ENCODE results near the gene LRP5. TPM values are rescaled to one million over a fixed set of nuclear protein-coding genes. Genes with fewer than 3 reads are reported as not detected.
A peak's percentile ranks its signal among the peaks of the same experiment; 100 is the strongest.
"Not testable (repeated sequence)": the region's sequence is repeated elsewhere in the genome, so short reads cannot be mapped to it uniquely, and the experiment has no call there.

LRP5 gene
- total RNA-seq, 1 donor from 2014 or later, result 15.1 TPM

DNA sequence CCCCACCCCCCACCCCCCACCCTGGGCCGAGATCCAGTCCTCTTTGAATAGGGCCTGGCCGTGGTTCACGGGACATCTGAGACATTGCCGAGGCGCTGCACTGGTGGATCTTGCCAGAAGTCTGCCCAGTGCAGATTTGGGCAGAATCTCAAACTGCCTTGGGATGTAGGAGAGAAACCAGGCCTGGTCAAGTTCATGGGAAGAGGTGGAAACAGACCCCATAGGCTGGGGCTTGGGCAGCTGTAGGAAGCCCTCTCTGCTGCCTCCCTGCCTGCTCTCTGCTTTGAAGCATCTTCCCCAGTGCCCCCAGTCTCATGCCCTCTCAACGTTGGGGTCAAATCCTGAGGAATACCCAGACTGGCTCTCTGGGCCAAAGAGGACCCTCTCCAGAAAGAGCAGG is 132.2 kb downstream of the LRP5 start:
- no peak for DNase-seq

DNA sequence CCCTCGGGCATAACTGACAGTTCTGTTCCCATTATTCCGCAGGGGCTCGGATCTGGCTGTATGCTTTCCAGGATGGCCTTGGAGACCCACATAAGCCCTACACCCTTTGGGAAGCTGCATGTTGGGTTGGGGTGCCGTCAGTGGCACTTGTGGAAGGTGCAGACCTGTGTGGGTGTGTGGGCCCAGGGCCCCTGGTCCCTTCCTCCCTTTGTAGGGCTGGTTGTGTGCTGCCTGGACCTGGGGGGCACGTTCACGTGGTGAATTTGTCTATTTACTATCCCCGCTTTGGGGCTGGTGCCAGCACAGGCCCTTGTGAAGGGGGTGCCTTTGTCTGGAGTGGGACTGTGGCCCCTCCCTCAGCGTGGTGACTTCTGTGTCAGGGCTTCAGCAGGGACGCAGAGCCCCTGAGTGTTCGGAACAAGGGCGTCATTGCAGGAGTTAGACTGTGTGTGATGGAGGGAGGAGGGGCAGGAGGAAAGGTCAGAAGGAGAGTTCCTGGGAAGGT is 133.2 kb downstream of the LRP5 start:
- DNase-seq, result no peak

DNA sequence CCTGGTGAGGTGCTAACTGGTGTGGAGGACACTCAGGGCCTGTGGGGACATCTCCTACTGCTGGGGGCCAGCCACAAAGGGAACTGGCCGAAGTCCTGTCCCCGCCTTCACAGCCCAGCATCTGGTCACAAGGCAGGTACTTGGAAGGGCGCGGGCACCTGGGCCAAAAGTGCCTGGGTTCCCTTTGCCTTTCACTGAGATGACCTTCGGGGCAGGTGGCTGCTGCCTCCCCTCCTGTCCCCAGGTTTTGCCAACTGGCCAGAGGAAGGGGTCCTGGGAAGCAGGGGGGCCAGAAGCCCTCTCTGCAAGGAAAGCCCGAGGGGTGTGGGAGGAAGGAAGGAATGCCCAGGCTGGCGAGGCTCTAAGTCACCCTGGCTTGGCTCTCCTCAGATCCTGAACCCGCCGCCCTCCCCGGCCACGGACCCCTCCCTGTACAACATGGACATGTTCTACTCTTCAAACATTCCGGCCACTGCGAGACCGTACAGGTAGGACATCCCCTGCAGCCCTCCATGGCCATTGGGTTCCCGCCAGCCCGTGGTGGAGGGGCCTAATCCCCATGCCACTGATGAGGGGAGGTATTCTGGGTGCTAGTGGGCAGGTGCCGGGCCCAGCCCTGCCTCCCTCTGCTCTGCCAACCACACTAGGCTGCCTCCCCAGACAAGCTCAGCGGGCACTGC is 133.8 kb downstream of the LRP5 start:
- no peak for DNase-seq

DNA sequence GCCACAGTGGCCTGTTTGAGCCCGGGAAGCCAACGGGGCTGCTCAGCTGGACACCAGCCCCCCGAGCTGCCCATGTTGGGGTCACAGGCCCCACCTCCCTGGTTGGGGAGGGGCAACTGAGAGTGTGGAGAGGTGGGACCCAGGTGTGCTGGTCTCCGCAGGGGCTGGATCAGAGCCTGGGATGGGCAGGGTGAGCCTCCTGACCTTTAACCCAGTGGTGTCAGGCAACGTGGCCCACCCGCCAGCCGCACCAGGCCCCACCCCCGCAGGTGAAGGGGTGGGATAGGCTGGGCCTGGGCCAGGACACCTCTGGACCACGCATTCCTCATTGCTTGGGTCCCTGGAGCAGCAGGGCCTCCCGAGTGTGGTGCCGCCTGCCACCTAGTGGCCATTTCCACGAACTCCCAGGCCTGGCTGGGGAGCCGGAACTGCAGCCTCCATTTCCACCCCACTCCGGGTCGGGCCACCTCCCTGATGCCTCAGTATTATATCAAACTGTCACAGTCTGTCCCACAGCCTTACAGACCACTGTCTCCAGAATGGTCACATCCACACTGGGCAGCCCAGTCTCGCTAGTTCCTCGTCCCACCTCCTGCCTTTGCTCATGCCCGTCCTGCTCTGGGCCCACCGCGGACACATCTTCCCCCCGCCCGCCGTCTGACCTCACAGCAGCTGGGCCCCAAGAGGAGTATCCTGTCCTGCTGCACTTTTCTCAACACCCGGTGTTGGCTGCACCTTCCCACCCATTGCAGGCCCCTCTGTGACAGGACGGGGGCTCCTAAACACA is 134.8 kb downstream of the LRP5 start:
- peak; percentile 55 for DNase-seq

DNA sequence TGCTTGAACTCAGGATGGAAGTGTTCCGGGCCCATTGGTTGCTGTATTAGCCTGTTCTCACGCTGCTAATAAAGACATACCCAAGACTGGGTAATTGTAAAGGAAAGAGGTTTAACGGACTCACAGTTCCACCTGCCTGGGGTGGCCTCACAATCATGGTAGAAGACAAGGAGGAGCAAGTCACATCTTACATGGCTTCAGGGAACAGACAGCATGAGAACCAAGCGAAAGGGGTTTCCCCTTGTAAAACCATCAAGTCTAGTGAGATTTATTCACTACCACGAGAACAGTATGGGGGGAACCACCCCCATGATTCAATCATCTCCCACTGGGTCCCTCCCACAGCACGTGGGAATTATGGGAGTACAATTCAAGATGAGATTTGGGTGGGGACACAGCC is 135.5 kb downstream of the LRP5 start:
- DNase-seq, result not testable (repeated sequence)

DNA sequence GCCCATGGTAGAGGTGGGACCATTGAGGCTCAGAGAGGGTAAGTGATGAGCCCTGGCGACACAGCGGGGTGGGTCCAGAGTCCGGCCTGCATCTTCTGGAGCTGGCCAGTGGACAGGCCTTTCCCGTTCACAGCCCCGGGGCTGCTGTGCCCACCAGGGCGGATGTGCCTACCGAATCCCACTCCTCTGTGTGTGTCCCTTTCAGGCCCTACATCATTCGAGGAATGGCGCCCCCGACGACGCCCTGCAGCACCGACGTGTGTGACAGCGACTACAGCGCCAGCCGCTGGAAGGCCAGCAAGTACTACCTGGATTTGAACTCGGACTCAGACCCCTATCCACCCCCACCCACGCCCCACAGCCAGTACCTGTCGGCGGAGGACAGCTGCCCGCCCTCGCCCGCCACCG is 136.2 kb downstream of the LRP5 start:
- DNase-seq, result no peak

DNA sequence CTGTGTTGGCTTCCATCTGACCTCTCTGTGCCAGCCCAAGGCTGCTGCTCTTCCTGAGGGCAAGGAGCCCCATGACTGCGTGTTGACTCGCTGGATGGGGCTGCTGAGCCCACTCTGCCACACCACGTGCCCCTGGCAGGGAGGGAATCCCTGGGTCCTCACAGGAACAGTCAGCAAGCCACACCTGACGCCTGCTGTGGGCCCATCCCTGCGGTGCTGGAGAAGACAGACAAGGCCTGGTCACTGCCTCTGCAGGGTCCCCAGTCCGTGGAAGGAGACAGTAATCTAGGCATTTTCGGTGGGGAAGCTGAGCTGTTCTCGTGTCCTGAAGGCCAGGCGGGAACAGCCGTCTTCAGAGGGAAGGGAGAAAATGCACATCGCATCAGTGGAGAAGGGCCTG is 137.6 kb downstream of the LRP5 start:
- DNase-seq, result no peak

DNA sequence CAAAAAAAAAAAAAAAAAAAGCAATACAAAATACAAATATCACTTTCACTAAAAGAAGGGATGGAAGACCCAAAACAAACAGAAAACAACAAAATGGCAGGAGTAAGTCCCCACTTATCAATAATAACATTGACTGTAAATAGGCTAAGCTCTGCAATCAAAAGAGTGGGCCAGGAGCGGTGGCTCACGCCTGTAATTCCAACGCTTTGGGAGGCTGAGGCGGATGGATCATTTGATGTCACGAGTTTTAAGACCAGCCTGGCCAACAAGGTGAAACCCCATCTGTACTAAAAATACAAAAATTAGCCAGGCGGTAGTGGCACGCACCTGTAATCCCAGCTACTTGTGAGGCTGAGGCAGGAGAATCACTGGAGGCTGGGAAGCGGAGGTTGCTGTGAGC is 138.3 kb downstream of the LRP5 start:
- DNase-seq, result no peak

DNA sequence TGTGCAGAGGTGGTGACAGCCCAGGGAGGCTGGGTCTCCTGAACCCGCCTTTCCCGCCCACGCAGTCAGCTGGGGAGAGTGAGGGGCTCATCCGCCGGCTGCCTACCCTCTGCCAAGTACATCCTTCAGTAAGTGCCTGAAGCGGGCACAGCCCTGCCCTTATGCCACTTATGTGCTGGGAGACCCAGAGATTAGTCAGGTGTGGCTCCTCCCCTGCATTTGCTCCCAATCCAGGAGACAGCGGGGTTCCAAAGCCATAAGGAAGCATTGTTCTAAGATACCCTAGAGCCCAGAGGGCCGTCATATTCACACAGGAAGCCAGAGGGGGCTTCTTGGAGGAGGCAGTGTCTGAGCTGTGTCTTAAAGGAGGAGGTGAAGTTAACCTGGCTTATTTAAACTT is 142.4 kb downstream of the LRP5 start:
- no peak for DNase-seq

DNA sequence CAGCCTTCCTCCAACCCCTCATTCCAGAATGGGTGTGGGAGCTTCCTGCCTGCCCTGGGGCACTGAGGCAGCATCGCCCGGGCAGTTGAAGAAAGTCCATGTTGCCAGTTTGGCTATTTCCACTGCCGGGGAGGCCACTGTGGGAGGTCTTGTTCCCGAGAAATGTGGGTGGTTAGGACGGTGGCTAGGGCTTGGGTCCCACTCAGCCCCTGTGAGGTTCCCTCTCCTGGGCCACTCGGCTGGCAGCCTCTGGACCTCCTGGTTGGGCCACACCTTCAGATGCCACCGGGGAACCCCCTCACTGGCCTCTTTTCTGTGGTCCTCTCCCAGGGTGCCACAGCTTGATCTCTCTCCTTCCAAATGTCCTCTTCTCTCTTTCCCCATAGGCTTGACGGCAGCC is 143.1 kb downstream of the LRP5 start:
- no peak for DNase-seq

DNA sequence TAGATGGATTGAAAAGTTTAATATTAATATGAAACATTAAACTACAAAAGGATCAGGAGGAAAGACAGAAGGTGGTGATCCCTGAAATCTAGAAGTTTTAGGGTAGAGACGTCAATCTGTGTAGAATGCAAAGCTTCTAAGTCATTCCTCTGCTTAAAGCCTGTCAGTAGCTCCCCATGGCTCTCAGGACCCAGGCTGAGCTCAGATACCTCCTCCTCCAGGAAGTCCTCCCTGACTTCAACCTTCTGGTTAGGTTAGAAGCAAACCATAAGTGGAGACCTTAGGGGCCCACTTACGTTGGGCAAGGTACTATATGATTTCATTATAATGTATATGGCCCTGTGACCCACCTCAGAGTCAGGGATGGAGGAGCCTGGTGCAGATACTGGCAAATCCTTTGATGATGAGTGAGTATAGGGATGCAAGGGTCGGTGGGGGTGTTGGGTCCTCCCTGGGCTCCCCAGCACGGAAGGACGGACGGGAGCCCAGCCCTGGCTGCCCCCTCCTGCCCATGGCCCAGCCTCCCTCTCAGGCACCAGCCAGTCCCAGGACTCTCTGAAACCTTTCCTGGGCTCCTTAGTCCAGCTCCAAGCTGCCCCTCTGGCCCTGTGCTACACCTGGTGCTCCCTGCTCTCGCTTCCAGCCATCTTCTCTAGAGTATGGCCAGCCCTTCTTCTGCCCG is 145.0 kb downstream of the LRP5 start:
- DNase-seq, result no peak

DNA sequence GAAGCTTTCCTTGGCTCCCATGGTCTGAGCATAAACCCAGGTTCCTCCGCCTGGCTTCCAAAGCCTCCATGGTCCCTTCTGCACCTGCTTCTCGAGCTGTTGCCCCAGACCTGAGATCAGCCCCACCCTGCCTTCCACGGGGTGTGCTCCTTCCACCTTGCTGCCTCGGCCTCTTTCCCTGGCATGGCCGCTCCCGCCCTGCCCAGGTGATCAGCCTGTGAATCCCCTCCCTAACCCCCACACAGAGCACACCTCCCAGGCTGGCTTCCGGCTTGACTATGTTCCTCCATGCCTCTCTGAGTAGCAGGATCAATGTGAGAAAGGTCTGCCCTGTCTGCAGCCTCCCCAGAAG is 145.5 kb downstream of the LRP5 start:
- no peak for DNase-seq

DNA sequence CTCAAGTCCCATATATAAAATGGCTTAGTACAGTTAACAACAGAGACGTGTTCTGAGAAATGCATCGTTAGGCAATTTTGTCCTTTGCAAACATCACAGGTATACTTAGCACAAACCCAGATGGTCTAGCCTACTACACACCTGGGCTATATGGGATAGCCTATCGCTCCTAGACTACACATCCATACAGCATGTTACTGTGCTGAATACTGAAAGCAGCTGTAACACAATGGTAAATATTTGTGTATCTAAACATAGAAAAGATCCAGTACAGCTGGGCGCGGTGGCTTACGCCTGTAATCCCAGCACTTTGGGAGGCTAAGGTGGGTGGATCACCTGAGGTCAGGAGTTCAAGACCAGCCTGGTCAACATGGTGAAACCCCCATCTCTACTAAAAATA is 145.9 kb downstream of the LRP5 start:
- not testable (repeated sequence) for DNase-seq

DNA sequence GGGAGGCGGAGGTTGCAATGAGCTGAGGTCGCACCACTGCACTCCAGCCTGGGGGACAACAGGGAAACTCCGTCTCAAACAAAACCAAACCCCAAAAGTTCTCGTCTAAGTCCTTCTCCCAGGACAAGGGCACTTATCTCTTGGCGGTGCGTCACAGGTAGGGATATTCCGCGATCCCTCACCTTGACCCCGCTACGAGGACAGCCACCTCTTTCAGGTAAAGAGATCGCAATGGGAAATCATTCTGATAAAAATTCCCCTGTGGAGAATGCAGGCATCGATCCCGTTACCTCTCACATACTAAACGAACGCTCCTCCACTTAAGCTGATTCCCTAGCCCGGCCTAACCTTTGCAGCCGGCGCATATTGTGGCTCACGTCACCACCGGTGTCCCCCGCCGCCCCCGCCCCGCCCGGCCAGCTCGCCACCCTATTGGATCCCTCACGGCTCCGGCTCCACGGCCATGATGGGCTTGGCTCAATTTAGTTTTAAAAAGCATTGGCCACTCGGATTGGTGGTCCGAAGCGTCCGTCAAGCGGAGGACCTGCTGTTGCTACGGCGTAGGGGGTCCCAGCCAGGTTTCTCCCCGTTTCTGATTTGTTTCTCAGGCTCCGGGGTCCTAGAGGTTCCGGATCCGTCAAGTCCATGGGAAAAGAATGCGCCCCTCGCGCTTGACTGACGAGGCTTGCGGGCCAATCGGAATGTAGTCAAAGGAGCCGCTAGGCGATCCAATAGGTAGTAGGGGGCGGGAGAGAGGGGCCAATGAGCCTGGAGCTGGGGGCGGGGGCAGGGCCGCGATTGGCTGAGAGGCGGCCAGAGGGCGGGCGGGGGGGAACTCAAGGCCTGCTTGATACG is 147.7 kb downstream of the LRP5 start:
- peak; percentile 97 for DNase-seq

DNA sequence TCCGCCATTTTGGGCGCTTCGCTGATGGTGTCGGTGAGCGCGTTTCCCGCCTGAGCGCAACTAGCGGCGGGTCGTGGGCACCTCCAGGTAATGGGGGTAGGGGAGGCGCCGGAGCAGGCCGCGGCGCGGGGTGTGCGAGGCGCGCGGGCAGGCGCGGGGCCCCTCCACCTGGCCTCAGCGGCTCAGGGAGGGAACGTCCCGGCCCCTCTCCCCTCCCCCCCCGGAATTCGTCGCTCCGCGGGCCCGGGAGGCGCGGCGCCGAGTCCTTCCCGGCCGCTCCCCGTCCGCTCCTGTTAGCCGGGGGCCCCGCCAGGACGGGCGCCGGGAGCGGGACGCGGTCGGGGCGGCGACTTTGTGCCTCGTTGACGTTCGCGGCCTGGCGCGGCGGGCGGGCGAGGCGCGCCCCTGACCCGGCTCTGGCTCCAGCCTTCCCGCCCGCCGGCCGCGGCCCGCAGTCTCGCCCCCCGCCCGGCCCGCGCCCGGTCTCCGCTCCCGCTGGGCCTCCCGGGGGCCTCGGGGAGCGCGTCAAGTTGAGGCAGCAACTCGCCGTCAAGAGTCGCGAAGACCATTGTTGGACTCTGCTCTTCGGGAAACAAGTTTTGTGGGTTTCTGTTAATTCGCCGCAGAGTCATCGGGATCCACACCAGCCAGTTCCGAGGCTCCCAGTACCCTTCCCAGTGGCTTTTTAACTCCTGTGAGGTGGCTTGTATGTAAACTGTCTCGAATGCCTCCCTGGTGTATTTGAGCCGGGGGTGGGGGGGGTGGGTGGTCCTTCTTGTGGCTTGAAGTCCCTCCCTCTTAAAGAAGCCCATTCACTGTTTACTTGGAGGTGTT is 148.6 kb downstream of the LRP5 start, which contains the start of gene PPP6R3:
PPP6R3 (plus strand) TSS at position 12 of the 834 bp plus-strand sequence. CDS start 76,913 bp downstream, outside the sequence.
- no peak for DNase-seq

DNA sequence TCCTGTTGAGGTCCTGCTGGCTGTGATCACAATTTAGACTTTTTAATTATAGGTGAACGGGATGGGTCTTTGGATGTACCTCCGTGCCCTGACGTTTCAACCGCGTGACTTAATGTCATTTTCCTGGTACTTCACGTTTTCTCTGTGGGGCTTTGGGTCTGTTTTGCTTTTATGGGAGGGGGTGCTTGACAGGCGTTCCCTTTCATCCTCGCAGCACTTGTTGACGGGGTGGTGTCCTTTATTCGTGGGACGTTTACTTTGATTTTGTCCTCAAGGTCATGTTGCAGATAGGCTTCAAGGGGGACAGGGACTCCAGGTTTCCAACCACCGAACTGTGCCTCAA is 149.2 kb downstream of the LRP5 start:
- DNase-seq, result no peak

DNA sequence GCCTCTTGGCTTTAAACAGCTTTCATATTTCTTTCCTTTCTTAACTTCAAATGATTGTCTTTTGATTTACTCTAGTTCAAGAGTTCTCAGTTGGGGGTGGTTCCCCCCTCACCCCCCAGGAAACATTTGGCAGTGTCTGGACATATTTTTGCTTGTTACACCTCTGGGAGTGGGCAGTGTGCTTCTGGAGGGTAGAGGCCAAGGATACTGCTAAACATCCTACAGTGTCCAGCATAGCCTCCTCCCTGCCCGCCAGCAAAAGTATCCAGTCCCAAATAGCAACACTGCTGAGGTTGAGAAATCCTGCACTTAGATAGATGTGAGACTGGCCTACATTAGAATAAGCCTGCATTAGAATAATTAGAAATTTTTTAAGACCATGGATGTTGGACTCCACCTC is 151.3 kb downstream of the LRP5 start:
- no peak for DNase-seq

DNA sequence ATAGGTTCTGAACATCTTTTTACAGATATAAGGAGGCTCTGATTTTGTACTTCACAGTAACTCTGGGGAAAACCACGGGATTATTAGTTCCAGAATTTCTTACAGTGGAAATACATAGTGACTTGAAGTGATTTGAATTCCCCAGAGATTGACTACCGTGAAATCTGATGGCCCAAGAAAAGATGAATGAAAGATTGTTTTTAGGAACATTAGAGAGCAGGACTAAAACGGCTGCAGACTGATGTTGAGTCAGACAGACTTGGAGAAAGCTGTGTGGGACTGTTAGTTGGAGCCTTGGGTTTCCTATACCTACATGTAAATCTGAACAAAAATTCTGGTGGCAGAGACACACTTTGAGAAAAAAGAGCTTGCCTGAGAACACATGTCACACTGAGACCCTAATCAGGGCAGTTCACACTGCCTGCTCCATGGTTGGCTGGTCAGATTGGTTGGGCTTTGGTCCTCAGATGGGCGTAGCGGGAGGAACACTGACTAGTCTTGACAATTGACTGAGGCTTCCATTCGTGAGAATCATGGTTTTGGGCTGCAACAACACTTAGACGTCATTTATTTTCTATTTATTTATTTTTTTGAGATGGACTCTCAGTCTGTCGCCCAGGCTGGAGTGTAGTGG is 154.9 kb downstream of the LRP5 start:
- no peak for DNase-seq

DNA sequence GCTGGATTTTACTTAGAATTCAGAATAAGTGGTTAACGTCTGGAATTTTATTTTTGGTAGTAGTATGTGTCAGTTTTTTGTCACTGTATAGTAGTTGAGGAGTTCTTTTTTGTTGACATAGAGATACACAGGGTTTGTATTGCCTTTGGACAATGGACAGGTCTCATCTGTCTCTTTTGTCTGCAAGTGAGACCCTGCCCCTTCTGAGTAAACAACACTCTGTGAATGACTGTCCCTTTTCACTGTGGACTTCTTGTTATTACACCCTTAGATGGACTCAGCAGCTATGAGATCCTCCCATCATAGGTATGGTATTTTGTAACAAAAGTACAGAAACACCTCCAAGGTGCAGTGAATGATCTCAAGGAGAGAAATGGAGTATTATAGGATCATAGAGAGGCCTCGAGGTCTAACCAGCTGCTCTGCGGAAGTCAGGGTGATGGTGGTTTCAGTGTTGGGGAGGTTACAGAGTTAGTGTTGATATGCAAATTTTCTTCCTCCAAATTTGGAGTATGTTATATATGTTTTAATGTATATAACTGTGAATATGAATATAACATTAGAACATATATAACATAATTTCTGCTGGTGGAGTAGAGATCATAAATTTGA is 155.9 kb downstream of the LRP5 start:
- no peak for DNase-seq

DNA sequence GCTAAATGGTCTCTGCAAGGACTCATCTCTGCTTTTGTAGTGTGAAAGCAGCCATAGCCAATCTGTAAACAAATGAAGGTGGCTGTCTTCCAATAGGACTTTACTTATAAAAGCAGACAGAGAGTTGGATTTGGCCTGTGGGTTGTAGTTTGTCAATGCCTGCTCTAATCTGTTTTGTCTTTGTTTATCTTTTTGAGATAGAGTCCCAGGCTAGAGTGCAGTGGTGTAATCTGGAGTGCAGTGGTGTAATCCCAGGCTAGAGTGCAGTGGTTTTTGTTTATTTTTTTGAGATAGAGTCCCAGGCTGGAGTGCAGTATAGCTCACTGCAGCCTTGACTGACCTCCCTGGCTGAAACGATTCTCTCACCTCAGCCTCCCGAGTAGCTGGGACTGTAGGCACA is 156.7 kb downstream of the LRP5 start:
- DNase-seq, result no peak

DNA sequence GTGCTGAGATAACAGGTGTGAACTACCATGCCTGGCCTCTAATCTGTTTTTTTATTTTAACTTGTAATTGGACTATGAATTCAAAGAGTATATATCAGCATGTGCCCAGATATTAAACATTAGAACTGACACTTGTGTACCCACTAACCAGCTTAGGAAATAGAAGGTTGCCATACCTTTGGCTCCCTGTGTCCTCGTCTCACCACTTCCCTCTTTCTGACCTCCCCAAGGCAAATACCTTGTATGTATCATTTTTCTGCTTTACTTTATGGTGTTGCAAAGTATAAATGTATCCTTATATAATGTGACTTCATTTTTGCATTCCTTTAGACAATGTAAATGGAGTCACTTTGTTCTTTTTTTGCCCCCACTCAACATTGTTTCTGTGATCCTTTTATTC is 157.3 kb downstream of the LRP5 start:
- DNase-seq, result no peak
